Activated T-helper 1 cell treated with Interleukin-2 at 50 U/mL for 16 hours (primary cell): Measurements from ENCODE around the gene COL5A1.
"Not testable (repeated sequence)": the region's sequence is repeated elsewhere in the genome, so short reads cannot be mapped to it uniquely, and the experiment has no call there.

Experiments used
- DNase-seq: peaks from one replicate; pipeline ENCODE4 v3.0.0-alpha.2; 2020; ENCODE audit warnings: low read depth

The COL5A1 gene

DNA sequence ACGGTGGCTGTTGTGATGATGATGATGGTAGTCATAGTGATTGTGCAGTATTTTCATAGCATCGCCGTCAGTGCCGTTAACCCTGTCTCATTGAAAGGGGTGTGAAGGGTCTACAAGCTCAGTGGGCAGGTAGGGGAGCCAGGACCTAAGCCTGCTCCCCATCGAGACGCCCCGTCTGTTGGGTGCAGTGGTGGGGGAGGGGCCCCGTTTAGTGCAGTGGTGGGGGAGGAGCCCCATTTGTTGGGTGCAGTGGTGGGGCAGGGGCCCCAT, 68.6 kb downstream of the COL5A1 start:
- no peak for DNase-seq

DNA sequence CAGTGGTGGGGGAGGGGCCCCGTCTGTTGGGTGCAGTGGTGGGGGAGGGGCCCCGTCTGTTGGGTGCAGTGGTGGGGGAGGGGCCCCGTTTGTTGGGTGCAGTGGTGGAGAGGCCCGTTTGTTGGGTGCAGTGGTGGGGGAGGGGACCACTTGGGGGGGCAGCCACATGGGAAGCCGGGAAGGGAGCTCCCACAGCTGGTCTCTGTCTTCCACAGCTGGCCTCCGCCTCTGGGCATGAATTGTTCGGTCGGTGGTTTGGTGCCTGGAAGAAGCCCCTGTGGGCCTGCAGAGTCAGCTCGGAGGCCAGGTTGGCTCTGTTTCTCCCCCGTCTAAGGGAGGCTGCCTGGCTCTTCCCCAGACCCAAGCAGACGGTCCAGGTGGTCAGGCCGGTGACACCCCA, 69.3 kb downstream of the COL5A1 start:
- no peak for DNase-seq

DNA sequence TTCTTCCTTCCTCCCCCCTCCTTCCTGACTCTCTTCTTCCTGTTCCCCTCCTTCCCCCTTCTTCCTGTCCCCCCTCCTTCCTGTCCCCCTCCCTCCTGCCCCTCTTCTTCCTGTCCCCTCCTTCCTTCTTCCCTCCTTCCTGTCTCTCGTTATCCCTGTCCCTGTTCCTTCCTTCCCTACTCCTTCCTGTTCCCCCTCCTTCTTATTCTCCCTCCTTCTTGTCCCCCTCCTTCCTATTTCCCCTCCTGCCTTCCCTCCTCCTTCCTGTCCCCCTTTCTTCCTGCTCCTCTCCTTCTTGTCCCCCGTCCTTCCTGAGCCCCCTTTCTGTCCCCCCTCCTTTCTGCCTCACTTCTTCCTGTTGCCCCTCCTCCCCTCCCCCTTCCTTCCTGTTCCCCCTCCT, 70.6 kb downstream of the COL5A1 start:
- no peak for DNase-seq

DNA sequence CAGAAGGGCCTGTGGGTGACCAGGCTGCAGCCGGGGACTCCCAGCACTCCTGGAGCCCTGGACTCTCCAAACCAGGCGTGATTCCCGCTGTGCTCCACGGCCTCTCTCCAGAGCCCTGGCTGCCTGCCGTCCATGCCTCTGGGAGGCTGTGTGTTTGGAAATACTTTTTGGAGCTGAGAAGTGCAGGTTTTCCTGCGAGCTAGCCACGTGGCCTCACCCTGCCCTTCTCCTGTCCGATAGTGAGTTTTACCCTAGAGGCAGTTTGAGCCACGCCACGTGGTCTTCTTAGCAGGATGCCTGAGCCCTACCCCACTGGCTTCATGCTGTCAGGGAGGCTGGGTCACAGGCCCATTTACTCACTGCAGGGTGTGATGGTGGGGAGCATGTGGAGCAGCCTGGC, 71.3 kb downstream of the COL5A1 start:
- DNase-seq, result no peak

DNA sequence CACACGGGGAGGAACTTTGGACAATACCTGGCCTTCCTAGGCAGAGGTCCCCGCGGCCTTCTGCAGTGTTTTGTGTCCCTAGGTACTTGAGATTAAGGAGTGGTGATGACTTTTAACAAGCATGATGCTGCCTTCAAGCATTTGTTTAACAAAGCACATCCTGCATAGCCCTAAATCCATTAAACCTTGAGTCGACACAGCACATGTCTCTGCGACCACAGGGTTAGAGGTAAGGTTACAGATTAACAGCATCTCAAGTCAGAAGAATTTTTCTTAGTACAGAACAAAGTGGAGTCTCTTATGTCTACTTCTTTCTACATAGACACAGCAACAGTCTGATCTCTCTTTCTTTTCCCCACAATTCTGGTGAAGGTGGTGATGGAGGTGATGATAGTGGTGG, 73.9 kb downstream of the COL5A1 start:
- not testable (repeated sequence) for DNase-seq

DNA sequence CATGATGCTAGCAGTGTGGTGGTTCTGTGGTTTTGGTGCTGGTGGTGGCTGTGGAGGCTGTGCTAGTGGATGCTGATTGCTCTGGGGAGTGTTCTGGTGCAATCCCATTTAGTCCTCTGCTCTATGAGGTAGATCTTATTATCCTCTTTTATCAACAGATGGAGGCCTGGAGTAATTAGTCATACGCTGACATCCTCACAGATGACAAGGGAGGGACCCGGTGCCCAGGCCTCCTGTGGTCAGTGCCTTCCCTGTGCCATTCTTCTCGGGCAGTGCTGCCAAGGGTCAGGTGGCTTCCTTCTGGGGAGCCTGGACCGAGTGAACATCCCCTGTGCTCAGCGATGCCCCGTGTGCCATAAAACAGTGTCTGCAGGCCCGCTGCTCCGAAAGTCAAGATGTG, 74.5 kb downstream of the COL5A1 start:
- no peak for DNase-seq

DNA sequence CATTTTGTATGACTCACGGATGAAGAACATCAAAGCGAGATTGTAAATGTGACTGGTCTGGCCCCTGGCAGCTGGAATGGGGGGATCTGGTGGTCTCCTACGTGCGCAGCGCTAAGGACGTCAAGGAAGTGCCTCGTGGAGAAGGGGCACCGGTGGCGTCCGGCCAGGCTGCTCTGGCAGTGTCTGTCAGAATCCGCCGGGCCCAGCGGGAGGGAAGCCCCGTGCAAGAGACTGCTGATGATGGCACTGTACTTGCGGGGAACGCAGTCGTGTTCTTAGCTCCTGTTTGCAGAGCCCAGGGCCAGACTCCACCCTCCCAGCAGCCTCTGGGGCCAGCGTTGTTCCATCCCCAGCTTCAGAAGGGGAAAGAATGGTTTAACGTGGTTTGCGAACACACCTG, 75.5 kb downstream of the COL5A1 start:
- DNase-seq, result no peak

DNA sequence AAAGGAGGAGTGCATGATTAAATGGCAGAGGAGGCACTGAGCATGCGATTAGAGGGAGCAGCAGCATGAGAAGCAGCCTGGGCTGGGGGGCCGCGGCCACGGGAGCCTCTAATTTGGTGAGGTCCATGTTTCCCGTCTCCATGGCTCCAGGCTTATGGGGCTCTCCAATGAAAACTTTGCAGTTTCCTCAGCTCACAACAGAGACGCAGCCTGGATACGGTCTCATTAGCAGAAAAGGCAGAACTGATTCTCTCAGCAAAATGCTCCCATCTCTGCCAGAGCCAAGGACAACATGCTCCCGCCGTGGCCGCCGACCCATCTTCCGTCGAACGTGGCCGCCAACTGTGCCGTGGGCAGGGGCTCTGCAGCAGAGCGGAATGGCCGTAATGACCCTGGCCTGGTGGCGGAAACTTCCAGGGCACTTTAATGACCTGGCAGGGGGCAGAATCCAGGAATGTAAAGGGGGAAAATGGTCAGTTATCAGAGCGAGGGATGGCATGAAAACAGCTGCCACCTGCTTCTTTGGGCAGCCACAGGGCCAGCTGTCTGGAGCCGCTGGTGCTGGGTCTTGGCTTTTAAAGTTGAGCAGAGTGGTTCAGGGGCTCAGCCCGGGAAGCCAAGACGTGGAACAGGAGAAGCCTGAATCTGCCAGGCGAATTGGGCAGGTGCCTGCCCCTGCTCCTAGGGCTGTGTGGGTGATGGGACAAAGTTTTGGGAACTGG, 76.5 kb downstream of the COL5A1 start:
- DNase-seq, result no peak

DNA sequence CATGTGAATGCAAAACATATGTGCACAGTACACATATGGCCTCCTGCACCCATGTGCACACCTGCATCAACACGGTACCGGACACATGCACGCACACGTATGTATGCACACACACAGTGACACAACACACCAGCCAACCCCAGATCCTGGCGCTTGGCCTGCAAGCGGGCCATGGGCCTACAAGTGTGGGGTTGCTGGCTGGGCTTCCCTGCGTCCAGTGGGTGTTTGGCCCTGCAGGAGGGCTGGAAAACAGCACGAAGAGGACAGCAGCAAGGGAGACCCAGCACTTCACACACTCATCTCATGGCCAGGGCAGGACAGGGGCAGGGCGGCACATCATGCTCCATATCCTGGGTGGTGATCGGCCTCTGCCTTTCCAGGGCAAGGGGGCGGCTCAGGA, 77.7 kb downstream of the COL5A1 start:
- no peak for DNase-seq

DNA sequence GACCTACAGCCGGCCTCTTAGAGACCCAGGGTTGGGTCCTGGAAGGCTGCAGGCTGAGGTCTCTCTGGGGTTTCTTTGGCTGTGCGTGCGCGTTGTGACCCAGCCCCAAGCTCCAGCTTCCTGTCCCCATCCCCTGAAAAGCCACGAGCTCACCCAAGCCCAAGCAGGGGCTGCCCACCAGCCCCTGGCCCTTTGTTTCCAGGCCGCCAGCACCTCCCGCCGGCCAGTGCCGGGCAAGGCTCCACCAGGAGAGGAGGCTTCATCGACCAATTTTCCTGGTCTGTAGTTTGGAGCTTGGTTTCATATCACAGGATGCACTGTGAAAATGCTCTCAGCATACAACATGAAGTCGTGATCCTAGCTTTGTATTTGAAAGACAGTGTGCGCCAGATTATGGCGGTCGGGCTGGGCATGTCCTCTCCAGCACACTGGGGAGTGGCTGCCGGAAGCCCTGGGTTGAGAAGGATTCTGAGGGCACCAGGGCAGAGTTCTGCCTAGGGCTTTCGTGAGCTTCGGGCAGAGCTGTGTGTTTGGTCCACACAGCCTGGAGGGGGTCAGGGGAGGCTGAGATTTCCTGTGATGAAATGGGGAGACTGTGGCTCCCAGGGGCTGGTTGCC, 78.6 kb downstream of the COL5A1 start:
- no peak for DNase-seq

DNA sequence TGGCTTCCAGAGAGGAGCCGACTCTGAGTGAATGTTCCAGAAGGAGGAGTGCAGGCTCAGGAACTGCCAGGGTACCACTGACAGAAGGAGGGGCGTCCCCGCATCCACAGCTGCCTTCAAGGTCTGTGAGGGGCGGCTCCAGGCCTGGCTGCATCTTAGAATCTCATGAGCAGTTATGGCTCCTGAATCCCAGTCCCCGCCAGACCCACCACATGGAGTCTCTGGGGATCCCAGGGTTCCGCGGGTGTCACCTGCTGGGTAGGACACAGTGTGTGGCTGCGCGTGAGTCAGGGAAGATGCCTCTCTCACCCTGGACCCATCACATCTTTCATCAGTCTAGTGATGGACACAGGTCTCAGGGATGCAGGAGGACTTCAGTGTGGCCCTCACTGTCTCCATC, 79.2 kb downstream of the COL5A1 start:
- no peak for DNase-seq

DNA sequence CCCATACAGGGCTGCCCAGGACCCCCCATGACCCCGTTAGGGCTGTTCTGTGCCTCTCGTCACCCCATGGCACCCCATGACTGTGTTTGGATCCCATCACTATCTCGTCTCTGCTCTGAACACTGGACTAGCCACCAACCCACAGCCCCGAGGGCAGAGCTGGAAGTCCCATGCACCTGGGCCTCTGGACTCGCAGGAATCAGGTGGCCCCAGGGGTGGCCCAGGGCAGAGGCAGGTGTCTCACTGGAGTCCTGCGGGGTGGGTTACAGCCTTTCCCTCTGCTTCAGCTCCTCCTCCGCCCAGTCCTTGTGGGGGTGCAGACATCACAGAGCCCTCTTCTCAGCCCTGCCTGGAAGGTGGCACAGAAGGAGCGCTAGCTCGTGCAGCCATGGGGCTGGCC, 79.7 kb downstream of the COL5A1 start:
- no peak for DNase-seq

DNA sequence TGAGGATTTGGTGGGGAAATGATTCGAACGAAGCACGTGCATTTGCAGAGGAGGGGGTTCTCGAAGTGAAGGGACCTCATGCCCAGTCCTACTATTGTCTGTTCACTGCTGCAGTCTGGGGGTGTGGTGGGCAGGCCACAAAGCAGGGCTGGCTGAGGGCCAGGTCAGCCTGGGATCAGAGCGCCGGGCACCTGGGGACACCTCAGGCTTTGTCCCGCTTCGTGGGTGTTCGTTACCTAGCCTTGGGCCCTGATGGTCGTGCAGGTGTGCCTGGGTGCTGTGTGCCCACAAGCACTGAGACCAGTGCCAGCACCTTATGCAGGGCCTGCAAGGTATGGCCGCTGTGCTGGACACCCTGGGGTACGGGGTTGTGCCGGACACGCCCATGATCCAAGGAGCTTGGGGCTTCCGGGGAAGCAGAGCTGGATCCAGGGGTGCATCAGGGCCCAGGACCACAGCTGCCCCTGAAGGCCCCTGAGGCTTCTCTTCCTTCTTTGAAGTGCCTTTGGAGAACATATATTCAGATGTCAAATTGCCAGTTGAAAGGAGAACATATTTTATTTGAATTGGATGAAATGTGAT, 80.6 kb downstream of the COL5A1 start:
- DNase-seq, result no peak

DNA sequence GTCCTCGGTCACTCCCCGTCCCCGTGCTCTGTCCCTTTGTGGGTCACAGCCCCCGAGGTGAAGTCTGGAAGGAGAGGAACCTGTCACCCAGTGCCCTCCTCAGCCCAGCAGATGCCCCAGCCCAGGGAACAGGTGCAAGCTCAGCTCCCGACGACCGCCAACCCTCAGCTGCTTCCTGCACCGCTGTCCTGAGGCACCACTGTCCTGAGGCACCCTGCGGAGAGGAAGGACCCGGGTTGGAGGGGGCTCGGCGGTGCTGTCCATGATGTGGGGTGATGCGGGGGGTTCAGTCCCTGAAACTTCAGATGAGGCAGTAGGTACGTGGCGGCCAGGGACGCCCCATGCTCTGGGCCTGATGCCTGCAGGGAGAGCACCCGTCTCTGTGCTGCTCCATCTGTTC, 81.4 kb downstream of the COL5A1 start:
- DNase-seq, result no peak

DNA sequence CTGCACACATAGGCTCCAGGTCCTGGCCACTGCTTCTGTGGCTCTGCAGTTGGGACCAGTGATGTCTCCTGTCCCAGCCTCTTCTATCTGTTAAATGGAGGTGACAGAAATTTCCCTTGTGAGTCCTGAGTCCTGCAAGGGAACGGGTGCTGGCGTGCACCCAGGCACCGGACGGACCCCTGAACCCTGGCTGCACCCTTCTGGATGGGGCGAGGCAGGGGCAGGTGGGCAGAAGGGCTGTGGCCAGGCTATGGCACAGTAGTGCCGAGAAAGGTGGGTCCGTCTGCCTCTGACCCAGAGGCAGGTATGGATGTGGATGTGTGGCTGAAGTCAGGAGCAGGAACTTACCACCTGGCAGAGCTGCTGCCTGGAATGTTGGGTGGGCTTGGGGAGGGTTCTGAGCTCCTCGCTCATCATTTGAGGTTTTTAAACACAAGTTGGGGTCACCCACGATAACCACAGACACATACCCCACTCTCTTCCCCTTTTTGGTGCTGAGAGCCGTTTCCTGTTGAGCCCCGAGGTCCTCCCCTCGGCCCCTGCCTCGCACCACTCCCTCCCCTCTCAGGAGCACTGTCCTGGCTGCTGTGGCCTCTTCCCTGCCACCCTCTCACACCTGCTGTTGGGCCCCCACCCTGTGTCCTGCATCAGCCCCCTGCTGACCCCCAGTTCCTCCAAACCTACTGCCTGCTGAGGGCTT, 82.0 kb downstream of the COL5A1 start:
- no peak for DNase-seq

DNA sequence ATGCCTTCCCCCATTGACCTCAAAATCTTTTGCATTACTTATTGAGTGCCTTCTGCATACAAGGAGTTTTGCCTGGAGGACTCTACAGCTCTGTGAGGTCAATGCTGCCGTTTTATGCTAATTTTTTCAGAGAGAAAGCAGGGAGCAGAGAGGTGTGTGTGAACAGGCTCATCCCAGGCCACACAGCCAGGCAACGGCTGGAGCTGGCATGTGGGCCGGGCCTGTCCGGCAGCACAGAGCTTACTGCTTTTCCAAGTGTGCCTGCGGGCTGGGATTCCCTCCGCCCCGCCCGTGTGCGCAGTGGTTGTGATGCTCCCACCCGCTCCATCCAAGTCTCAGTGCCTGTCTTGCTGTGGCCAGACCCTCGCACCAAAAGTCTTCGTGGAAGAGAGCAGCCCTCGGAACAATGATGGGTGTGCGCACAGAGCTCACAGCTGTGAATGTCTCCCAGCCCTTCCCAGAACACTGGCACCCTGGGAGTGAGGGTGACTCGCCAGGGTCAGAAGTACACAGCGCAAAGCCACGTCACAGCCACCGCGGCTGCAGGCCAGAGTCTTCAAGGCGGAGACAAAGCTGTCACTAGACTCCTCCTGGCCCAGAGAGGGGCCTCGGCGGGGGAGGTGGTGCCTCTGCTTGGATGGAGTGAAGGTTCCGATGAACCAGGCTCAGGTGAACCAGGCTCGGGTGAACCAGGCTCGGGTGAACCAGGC, 82.8 kb downstream of the COL5A1 start:
- DNase-seq, result no peak

DNA sequence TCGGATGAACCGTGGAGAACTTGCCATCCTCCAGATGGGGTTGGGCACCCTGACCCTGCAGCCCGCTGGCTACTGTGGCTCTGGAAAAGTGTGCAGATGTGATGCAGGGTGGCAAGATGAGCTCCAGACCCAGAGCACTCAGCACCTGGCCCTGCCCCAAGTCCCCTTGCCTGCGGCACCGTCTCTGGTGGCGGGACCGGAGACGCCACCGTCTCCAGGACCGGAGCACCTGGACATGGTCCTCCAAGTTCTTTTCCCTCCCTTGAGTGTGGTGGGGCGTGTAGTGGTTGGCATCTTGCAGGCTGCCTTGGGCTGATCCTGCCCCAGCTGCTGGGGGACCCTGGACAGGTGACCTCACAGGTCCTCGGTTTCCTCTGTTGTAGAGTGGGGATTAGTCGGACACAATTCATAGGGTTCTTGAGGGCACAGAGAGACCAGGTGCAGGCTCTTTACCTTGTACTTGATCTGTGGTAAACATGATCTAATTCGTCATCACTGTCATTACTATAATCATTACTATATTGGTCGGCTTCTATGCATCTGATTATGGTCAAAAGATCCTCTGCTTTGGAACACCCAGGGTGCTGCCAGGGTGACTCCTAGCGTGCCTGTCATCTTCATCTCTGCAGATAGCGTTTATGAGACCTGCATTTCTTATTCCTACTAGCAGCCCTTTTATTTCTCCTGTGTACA, 83.5 kb downstream of the COL5A1 start:
- DNase-seq, result no peak

DNA sequence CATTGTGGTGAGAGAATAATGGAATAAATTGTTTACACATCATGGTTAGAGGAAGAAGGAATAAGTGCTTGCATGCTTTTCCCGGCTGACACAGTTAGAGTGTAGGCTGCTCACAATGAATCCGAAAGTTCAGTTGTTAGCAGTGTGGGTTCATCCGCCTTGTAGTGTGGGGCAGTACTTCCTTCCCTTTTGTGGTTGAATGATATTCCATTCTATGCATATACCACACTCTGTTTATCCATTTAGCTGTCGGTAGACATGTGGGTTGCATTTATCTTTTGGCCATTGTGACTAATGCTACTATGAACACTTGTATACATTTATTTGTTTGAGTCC, 84.0 kb downstream of the COL5A1 start:
- no peak for DNase-seq

DNA sequence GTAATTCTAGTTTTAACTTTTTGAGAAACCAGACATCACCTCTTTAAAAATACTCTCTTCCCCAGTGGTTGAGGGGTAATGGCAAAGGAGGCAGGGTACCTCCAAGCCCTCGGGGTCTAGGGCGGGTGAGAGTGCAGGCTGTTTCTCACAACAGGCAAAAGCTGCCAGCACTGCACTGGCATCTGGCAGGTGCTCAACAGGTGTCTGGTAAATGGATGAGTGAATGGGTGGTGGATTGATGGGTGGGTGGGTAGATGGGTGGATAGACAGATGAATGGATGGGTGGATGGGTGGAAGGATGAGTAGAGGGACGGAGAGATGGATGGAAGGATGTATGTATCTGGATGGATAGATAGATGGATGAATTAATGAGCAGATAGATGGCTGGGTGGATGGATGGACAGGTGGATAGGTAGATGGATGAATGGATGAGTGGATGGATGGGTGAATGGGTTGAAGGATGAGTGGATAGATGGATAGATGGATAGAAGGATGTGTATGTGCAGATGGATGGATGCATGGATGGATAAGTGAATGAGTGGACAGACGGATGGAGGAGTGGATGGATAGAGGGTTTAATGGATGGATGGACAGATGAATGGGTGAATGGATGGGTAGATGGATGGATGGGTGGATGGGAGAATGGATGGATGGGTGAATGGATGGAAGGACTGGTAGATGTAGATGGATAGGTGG, 84.6 kb downstream of the COL5A1 start:
- no peak for DNase-seq

DNA sequence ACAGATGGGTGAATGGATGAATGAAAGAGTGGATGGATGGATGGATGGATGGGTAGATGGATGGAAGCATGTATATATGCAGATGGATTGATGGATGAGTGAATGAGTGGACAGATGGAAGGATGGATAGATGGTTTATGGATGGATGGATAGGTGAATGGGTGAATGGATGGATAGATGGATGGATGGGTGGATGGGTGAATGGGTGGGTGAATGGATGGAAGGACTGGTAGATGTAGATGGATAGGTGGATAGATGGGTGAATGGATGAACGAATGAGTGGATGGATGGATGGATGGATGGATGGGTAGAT, 85.1 kb downstream of the COL5A1 start:
- no peak for DNase-seq

DNA sequence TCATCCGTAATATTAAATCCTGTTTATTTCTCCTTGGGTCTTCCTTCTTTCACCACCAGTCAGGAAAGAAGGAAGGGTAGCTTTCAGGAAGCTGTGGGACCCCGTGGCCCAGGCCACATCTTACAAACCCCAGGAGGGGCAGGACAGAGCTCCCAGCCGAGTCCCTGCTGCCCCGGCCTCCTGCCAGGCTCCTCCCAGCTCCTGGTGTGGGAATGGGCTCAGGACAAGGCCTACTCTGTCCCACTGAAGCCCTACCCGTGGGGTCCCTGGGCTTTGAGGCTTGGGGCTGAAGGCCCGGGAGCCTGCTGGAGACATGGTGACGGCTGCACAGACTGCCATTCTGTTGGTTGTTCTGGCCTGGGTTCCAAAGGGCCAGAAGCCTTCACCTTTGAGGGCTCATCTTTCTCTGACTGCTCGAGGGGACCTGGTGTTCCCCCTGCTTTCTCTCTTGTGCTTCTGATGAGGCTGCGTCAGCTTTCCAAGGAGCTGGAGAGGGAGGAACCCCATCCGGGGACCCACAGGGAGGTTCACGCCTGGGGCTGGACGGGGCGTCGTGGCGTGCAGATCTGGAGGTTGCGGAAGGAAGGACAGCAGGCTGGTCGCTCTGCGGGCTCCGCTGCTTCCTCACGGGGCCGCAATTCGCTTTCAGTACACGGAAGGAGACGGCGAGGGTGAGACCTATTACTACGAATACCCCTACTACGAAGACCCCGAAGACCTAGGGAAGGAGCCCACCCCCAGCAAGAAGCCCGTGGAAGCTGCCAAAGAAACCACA, 86.6 kb downstream of the COL5A1 start:
- no peak for DNase-seq
